Choroid plexus epithelial cell (primary cell): ENCODE results near the gene TH.
A peak's percentile ranks its signal among the peaks of the same experiment; 100 is the strongest.

Experiments used
- DNase-seq: peaks from one replicate; pipeline ENCODE4 v3.0.0-alpha.2; 2010; ENCODE audit warnings: low read depth
- H3K4me3 ChIP-seq: 2 replicates; pipeline ENCODE4 v1.5.1; 2011; ENCODE audit warnings: low read depth, mild to moderate bottlenecking, control low read depth, low read length, moderate library complexity
- TF ChIP-seq, protein P1 (sequence below): conservative IDR thresholded peaks from 2 replicates; pipeline ENCODE4 v1.5.1; 2011; ENCODE audit warnings: low read depth, mild to moderate bottlenecking, control low read depth, inconsistent platforms, low read length, moderate library complexity

Gene TH

DNA sequence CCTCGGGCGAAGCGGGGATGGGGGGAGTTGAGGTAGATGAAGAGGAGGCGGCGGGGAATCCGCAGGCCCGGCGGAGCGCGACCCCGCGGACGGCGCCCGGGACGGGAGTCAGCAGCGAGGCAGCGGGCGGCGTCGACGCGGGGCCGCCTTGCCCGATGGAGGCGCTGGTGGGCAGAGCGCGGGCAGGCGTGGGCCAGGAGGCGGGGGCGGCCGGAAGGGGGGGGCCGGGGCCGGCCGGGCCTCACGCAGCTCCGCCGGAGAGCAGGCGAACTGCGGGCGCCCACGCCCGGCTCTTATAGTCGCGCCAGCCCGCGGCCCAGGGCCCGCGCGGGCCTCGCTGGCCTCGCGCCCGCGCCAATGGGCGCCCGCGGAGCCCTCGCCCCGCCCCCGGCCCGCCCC lies 32.5 kb downstream of the TH start, which contains the start of gene IGF2:
IGF2 (minus strand) TSS at position 267 of the 399 bp plus-strand sequence. CDS start 3,866 bp downstream, outside the sequence.
- no peak for DNase-seq
- H3K4me3 ChIP-seq: peak within 1 kb of the TSS; percentile 55
- TF ChIP-seq, protein P1, sequence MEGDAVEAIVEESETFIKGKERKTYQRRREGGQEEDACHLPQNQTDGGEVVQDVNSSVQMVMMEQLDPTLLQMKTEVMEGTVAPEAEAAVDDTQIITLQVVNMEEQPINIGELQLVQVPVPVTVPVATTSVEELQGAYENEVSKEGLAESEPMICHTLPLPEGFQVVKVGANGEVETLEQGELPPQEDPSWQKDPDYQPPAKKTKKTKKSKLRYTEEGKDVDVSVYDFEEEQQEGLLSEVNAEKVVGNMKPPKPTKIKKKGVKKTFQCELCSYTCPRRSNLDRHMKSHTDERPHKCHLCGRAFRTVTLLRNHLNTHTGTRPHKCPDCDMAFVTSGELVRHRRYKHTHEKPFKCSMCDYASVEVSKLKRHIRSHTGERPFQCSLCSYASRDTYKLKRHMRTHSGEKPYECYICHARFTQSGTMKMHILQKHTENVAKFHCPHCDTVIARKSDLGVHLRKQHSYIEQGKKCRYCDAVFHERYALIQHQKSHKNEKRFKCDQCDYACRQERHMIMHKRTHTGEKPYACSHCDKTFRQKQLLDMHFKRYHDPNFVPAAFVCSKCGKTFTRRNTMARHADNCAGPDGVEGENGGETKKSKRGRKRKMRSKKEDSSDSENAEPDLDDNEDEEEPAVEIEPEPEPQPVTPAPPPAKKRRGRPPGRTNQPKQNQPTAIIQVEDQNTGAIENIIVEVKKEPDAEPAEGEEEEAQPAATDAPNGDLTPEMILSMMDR: no peak

DNA sequence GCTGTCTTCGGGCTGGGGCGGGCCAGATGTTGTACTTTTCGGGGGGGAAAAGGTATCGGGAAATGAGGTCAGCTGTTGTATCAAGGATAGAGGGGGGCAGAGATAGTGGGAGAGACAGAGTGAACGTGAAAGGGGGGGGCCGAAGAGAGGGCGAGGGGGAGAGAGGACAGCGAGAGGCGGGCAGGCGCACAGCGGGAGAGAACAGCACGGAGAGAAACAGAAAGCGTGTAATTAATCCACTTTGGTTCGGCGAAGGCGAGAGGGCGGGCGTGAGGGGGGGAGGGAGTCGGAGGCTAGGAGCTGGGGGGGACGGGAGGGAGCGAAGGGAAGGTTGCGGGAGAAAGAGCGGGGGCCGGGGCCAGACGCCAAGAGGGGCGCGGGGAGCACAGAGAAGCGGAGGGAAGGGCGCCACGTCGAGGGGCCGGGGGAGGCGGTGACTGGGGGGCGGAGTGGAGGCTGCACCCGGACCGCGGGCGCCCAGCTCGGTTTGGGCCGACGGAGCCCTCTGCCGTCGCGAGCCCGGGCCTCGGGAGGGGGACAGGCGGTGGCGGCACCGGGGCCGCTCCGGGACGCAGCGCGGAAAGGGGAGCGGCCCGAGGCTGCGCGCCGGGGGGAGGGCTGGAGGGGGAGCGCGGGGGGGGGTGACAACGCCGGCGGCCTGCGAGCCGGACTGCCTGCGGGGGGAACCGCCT lies 33.0 kb downstream of the TH start:
- TF ChIP-seq, protein P1: no peak
- peak overlapping the region; percentile 55 for H3K4me3 ChIP-seq
- no peak for DNase-seq

DNA sequence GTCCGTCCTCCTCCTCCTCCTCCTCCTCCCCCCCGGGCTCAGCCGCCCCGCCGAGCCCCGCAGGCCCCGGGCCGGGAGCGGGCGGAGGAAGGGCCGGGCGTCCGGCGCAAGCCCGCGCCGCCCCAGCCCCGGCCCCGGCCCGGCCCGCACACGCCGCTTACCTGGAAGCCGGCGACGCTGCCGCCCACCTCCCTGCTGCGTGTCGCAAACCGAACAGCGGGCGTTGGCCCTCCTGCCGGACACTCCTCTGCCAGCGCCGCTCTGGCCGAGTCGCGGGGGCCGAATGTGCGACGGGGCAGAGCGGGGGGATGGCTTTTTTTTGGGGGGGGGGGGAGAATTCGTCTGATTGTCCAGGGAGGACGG lies 33.6 kb downstream of the TH start:
- TF ChIP-seq, protein P1: no peak
- peak overlapping the region; percentile 55 for H3K4me3 ChIP-seq
- DNase-seq: no peak

DNA sequence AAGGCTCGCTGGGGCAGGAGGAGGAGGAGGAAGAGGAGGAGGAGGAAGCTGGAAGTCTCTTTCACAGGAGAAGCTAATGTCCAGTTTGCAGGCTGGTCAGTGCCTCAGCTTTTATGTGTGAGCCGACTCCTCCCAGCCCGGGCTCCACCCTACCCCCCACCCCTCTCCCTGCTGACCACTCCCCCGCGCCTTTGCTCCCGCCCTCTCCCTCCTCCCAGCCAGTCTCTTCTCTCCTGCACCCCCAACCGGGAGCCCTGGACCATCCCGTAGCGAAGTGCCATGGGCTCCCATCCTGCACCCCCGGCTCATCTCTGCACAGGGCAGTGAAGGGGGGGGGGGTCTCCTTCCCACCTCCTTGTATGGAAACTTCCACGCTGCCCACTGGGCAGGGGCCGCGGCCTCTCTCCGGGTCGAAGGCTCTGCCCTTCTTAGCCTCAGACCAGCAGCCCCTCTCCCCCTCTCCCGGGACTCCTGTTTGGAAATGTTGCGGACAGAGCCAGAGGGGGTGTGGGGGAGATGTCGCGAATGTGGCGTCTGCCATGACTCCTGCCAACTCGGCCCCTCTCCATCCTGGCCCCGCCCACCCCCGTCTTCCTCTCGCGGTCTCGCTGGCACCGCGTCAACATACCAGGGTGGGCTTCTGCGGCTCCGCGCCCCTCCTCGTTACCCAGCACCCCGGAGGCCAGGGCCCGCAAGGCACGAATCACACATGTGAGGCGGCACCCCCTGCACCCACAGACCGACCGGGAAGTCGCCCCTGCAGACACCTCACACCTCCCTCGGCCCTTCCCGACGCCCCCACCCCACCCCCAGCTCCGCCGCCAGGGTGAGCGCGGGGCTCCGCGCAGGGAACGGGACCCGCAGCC lies 34.2 kb downstream of the TH start:
- TF ChIP-seq, protein P1: no peak
- H3K4me3 ChIP-seq: peak overlapping the region; percentile 55
- DNase-seq: peak; percentile 87

DNA sequence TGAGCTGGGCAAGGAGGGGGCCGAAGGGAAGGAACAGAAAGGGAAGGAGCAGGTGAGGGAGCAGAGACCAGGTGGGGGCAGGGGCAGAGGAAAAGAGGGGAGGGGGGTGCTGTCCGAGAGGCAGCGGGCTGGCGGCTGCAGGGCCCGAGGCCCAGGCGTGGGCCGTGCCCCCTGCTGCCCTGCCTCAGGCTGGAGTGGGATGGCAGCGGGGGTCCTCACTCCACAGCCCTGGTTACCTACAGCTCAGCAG lies 34.7 kb downstream of the TH start:
- TF ChIP-seq, protein P1: no peak
- no peak for DNase-seq
- peak overlapping the region; percentile 55 for H3K4me3 ChIP-seq

DNA sequence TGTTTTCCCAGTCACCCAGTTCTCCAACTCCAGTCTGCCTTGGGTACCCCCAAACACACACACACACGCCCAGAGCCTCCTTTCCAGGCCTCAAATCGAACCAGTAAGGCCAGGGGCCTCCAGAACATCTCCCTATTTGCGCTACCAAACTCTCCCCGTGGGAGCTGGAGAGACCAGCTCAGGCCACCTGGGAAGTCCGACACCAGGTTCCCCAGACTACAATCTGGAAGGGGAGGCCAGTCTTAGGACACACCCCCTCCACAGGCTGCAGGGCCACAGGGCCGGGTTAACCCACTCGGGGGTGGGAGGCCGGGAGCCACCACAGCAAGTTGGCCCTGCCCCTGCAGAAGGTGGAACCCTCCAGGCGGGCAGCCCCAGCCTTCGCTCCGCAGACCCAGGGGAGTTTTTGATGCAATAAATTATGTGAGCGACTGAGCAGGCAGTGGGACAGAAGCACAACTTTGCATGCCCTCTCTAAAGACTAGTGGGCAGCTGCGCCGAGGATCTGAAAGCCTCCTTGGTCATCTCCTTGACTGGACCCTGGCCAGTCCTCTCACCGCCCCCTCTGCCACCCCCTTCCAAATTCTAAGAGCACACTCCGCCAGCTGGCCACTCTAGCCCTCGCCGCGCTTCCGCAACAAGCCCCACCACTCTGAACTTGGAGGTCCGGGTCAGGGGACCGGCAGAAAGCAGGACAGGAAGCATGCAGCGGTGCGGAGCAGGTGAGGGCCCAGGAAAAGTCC lies 35.2 kb downstream of the TH start:
- H3K4me3 ChIP-seq: peak overlapping the region; percentile 55
- TF ChIP-seq, protein P1: no peak
- DNase-seq: no peak
